A549 (cell line): ENCODE results near the gene TBCK. TPM values are rescaled to one million over a fixed set of nuclear protein-coding genes. Genes with fewer than 3 reads are reported as not detected.

Experiments used
- ATAC-seq, 2 experiments: fragments of 200-7000 bp in 1 of 2; fragments of >200 bp in 1 of 2; cut with Nextera tagmentation in 1 of 2; cut with Tn5 transposase in 1 of 2; 3 replicates each; pipeline versions ENCODE4 v1.8.0 to v1.9.1; 2018 to 2020; ENCODE audit warnings: mild to moderate bottlenecking in 1 of 2, moderate library complexity in 1 of 2
- CTCF ChIA-PET: fragments of 300-600 bp; sonication (Branson Sonifier 250); formaldehyde crosslinking; extraction: SDS; loops from one replicate; lab custom pipeline; 2021; ENCODE audit warnings: antibody characterized with exemption, inconsistent platforms; lab: Yijun Ruan, JAX
- POLR2A ChIA-PET: fragments of 350-600 bp; formaldehyde crosslinking; extraction: SDS; loops from one replicate; lab custom pipeline; 2021; ENCODE audit warnings: antibody characterized with exemption, inconsistent platforms; lab: Yijun Ruan, JAX
- DNase-seq, 2 experiments: peaks; one replicate each; pipeline versions ENCODE4 v3.0.0 to v3.0.0-alpha.2; 2011 to 2016; ENCODE audit warnings: low read depth in 1 of 2, low spot score in 1 of 2
- FAIRE-seq: peaks from 2 replicates; lab custom pipeline; 2011; peaks lifted over from hg19 to GRCh38; lab: Jason Lieb, UNC
- H3K27ac ChIP-seq, 2 experiments: fragments of >200 bp; sonication (Bioruptor Twin); formaldehyde crosslinking; 3 replicates each; pipeline ENCODE4 v1.5.1; 2016 to 2017
- H3K4me1 ChIP-seq: fragments of >200 bp; sonication (Bioruptor Twin); formaldehyde crosslinking; 3 replicates; pipeline ENCODE4 v1.6.1; 2016
- H3K4me2 ChIP-seq: fragments of >200 bp; sonication (Bioruptor Twin); formaldehyde crosslinking; 3 replicates; pipeline ENCODE4 v1.6.1; 2016
- H3K4me3 ChIP-seq: fragments of >200 bp; sonication (Bioruptor Twin); formaldehyde crosslinking; 3 replicates; pipeline ENCODE4 v1.5.1; 2016
- H3K9me3 ChIP-seq: fragments of >200 bp; sonication (Bioruptor Twin); formaldehyde crosslinking; 3 replicates; pipeline ENCODE4 v1.6.1; 2016
- CHD4 ChIP-seq: fragments of 200-600 bp; sonication (generic); IDR thresholded peaks from 2 replicates; pipeline ENCODE4 v1.6.1; 2016; ENCODE audit warnings: antibody characterized with exemption, mild to moderate bottlenecking, borderline replicate concordance
- EHF ChIP-seq: fragments of 250-450 bp; sonication (Bioruptor Pico); IDR thresholded peaks from 2 replicates; pipeline ENCODE4 v1.5.0; 2020; ENCODE audit warnings: mild to moderate bottlenecking
- ELK1 ChIP-seq: fragments of 150-350 bp; IDR thresholded peaks from 2 replicates; pipeline ENCODE4 v1.6.1; 2014; ENCODE audit warnings: low read depth, mild to moderate bottlenecking, low read length
- EP300 ChIP-seq, 2 experiments: fragments of >200 bp; sonication (Bioruptor Twin); formaldehyde crosslinking; IDR thresholded peaks; 2 replicates in 1 of 2; 3 replicates in 1 of 2; pipeline ENCODE4 v1.6.1; 2016 to 2017
- HDAC2 ChIP-seq: fragments of 200-600 bp; sonication (generic); IDR thresholded peaks from 2 replicates; pipeline ENCODE4 v1.6.1; 2016
- HOXB5 ChIP-seq: fragments of 250-450 bp; sonication (Bioruptor Pico); IDR thresholded peaks from 2 replicates; pipeline ENCODE4 v1.5.0; 2020; ENCODE audit warnings: mild to moderate bottlenecking, moderate library complexity
- KDM5A ChIP-seq: fragments of 200-600 bp; sonication (generic); IDR thresholded peaks from 2 replicates; pipeline ENCODE4 v1.6.1; 2016; ENCODE audit warnings: antibody characterized with exemption, mild to moderate bottlenecking
- MAX ChIP-seq: IDR thresholded peaks from 2 replicates; pipeline ENCODE4 v1.6.1; 2012
- NFE2L2 ChIP-seq: fragments of 150-350 bp; conservative IDR thresholded peaks from 2 replicates; pipeline ENCODE4 v1.6.1; 2014; ENCODE audit warnings: low read length
- NPAS2 ChIP-seq: fragments of 250-450 bp; sonication (Bioruptor Pico); IDR thresholded peaks from 2 replicates; pipeline ENCODE4 v1.8.0; 2022; ENCODE audit warnings: mild to moderate bottlenecking, moderate library complexity, borderline replicate concordance
- NR3C1 ChIP-seq: fragments of >200 bp; sonication (Bioruptor Twin); formaldehyde crosslinking; IDR thresholded peaks from 3 replicates; pipeline ENCODE4 v1.6.1; 2017
- PHF8 ChIP-seq: fragments of 200-600 bp; sonication (generic); IDR thresholded peaks from 2 replicates; pipeline ENCODE4 v1.6.1; 2016; ENCODE audit warnings: low read depth, mild to moderate bottlenecking, antibody characterized with exemption, moderate library complexity, borderline replicate concordance
- POLR2A ChIP-seq: IDR thresholded peaks from 2 replicates; pipeline ENCODE4 v1.6.1; 2012; ENCODE audit warnings: mild to moderate bottlenecking, low read length
- RNF2 ChIP-seq: fragments of 200-600 bp; sonication (generic); IDR thresholded peaks from 2 replicates; pipeline ENCODE4 v1.6.1; 2016; ENCODE audit warnings: low read depth, mild to moderate bottlenecking, antibody characterized with exemption, moderate library complexity, borderline replicate concordance
- SMC3 ChIP-seq: fragments of >200 bp; sonication (Bioruptor Twin); formaldehyde crosslinking; IDR thresholded peaks from 3 replicates; pipeline ENCODE4 v1.6.1; 2018; ENCODE audit warnings: inconsistent platforms
- ZC3H11A ChIP-seq: fragments of 450-650 bp; IDR thresholded peaks from 2 replicates; pipeline ENCODE4 v1.6.1; 2014; ENCODE audit warnings: antibody characterized with exemption, mild to moderate bottlenecking
- WGBS: methylation state at CpG from one replicate; pipeline ENCODE4 v1.1.6; 2017; ENCODE audit errors: missing lambda C conversion rate; 5-methylcytosine and 5-hydroxymethylcytosine counted together
- polyA plus RNA-seq, 4 experiments: library from polyadenylated mRNA; depleted of rRNA in 3 of 4; stranded (reverse); fragments of >200 nt; fragmentation: RNase III in 1 of 4; extraction: RNeasy Plus Mini Kit Qiagen cat#74134 plus additional on column Dnase treatment in 1 of 4; gene quantifications; 2 replicates in 3 of 4; 3 replicates in 1 of 4; pipeline ENCODE4 v1.2.3, GENCODE V29; 2011 to 2017
- TF ChIP-seq, protein P1 (sequence below): fragments of 200-600 bp; sonication (generic); IDR thresholded peaks from 2 replicates; pipeline ENCODE4 v1.6.1; 2016; ENCODE audit warnings: antibody characterized with exemption, mild to moderate bottlenecking, moderate library complexity
- TF ChIP-seq, protein P2 (sequence below): fragments of >200 bp; sonication (Bioruptor Twin); formaldehyde crosslinking; IDR thresholded peaks from 3 replicates; pipeline ENCODE4 v1.6.1; 2016
- TF ChIP-seq, protein P3 (sequence below): fragments of 250-450 bp; sonication (Bioruptor Pico); IDR thresholded peaks from 2 replicates; pipeline ENCODE4 v1.5.0; 2020; ENCODE audit warnings: low read depth, mild to moderate bottlenecking, moderate library complexity

The TBCK gene
- polyA plus RNA-seq, 2 of the 4 experiments (the other 2 are of a cell fraction) = 3.9 to 18.4 TPM

GRCh38 chr4:106142616-106143127 is 173.3 kb downstream of the TBCK start:
- H3K4me2 ChIP-seq = no peak overlapping the region
- POLR2A ChIA-PET = no interaction called here
- ATAC-seq = no peak
- CTCF ChIA-PET = no interaction called here
- TF ChIP-seq ZC3H11A (no peak), KDM5A (no peak), ELK1 (no peak), PHF8 (no peak), EP300 (IDR thresholded peaks at IDR 0.05) (no peak), NPAS2 (no peak), SMC3 (no peak), RNF2 (no peak), POLR2A (no peak), CHD4 (no peak), HOXB5 (CRISPR knock-in tag) (no peak), HDAC2 (no peak)
- TF ChIP-seq, protein P1, sequence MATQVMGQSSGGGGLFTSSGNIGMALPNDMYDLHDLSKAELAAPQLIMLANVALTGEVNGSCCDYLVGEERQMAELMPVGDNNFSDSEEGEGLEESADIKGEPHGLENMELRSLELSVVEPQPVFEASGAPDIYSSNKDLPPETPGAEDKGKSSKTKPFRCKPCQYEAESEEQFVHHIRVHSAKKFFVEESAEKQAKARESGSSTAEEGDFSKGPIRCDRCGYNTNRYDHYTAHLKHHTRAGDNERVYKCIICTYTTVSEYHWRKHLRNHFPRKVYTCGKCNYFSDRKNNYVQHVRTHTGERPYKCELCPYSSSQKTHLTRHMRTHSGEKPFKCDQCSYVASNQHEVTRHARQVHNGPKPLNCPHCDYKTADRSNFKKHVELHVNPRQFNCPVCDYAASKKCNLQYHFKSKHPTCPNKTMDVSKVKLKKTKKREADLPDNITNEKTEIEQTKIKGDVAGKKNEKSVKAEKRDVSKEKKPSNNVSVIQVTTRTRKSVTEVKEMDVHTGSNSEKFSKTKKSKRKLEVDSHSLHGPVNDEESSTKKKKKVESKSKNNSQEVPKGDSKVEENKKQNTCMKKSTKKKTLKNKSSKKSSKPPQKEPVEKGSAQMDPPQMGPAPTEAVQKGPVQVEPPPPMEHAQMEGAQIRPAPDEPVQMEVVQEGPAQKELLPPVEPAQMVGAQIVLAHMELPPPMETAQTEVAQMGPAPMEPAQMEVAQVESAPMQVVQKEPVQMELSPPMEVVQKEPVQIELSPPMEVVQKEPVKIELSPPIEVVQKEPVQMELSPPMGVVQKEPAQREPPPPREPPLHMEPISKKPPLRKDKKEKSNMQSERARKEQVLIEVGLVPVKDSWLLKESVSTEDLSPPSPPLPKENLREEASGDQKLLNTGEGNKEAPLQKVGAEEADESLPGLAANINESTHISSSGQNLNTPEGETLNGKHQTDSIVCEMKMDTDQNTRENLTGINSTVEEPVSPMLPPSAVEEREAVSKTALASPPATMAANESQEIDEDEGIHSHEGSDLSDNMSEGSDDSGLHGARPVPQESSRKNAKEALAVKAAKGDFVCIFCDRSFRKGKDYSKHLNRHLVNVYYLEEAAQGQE = no peak
- no peaks in the 10 kb centered on the region for H3K9me3 ChIP-seq
- no peak overlapping the region for H3K27ac ChIP-seq
- no peak for FAIRE-seq
- no peak for DNase-seq
- WGBS = 90% methylated on average over 3 of the region's 3 CpGs
- no peak overlapping the region for H3K4me3 ChIP-seq
- no peaks in the 10 kb centered on the region for H3K4me1 ChIP-seq

GRCh38 chr4:106140601-106141000 is 175.4 kb downstream of the TBCK start:
- CTCF ChIA-PET = no interaction called here
- WGBS = 88% methylated on average over 1 of the region's 1 CpG
- Histone ChIP-seq H3K4me2 (no peak overlapping the region), H3K4me3 (no peak overlapping the region), H3K9me3 (no peaks in the 10 kb centered on the region), H3K27ac (no peak overlapping the region), H3K4me1 (no peaks in the 10 kb centered on the region)
- no peak for ATAC-seq
- DNase-seq = peak in 1 of 2 experiments; percentile 0
- no peak for FAIRE-seq
- TF ChIP-seq HDAC2 (no peak), SMC3 (no peak), EHF (CRISPR knock-in tag) (no peak)
- TF ChIP-seq, protein P1 = no peak
- POLR2A ChIA-PET = no interaction called here

DNA sequence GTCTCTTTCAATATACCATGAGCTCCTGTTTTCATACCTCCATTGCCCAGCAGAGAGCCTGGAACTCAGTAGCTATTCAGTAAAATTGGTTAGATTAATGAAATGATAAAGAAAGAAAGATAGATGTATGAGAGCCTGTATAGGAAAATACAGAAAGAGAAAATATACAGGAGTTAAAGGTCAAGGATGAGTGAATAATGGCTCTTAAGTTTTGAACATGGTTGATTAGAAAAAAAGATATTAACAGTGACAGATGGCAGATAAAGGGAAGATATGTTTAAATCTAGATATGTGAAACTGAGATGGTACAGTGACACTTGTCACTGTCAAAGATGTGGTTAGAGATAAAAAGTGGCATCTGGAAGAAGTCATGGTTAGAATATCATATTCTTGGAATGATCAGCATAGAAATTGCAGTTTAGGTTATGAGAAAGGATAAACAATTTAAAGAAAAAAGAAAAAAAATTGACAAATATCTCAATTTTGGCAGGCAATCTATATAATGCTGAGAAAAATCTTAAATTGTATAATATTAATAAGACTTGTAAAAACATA is 179.2 kb downstream of the TBCK start:
- no peak for ATAC-seq
- CTCF ChIA-PET = no interaction called here
- no peak overlapping the region for H3K4me2 ChIP-seq
- FAIRE-seq = no peak
- no peaks in the 10 kb centered on the region for H3K4me1 ChIP-seq
- POLR2A ChIA-PET = no interaction called here
- TF ChIP-seq SMC3 (no peak), MAX (no peak), PHF8 (no peak), NR3C1 (no peak), EHF (CRISPR knock-in tag) (no peak), NFE2L2 (no peak)
- TF ChIP-seq, protein P2, sequence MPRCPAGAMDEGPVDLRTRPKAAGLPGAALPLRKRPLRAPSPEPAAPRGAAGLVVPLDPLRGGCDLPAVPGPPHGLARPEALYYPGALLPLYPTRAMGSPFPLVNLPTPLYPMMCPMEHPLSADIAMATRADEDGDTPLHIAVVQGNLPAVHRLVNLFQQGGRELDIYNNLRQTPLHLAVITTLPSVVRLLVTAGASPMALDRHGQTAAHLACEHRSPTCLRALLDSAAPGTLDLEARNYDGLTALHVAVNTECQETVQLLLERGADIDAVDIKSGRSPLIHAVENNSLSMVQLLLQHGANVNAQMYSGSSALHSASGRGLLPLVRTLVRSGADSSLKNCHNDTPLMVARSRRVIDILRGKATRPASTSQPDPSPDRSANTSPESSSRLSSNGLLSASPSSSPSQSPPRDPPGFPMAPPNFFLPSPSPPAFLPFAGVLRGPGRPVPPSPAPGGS = no peak
- TF ChIP-seq, protein P3, sequence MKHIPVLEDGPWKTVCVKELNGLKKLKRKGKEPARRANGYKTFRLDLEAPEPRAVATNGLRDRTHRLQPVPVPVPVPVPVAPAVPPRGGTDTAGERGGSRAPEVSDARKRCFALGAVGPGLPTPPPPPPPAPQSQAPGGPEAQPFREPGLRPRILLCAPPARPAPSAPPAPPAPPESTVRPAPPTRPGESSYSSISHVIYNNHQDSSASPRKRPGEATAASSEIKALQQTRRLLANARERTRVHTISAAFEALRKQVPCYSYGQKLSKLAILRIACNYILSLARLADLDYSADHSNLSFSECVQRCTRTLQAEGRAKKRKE (CRISPR knock-in tag) = no peak
- TF ChIP-seq, all 56 proteins: peak for 0
- Histone ChIP-seq H3K4me3 (no peak overlapping the region), H3K9me3 (no peaks in the 10 kb centered on the region), H3K27ac (no peak overlapping the region)
- DNase-seq = no peak
